Testis (tissue), 3 donors: Measurements from ENCODE around the gene SHROOM3. TPM values are rescaled to one million over a fixed set of nuclear protein-coding genes. Genes with fewer than 3 reads are reported as not detected.

Source experiments
- microRNA counts, 2 donors: library from miRNA; unstranded; fragments of <30 nt; microRNA quantifications; one replicate each; lab custom pipeline; 2016
- microRNA-seq, 2 donors: library from miRNA; unstranded; fragments of <30 nt; microRNA quantifications; one replicate each; pipeline ENCODE4, GENCODE V29; 2016; ENCODE audit warnings: borderline number of aligned reads in 2 of 2, borderline replicate concordance in 1 of 2
- polyA plus RNA-seq: library from polyadenylated mRNA; stranded (reverse); fragments of 350-450 nt; fragmentation: Illumina TruSeq; extraction: RNeasy Lipid Tissue Mini Kit (QIAGEN cat#74804); gene quantifications from one replicate; pipeline ENCODE4 v1.2.3, GENCODE V29; 2014; ENCODE audit warnings: low read depth, low replicate concordance; ENCODE audit not compliant: insufficient read depth
- small RNA-seq, 2 donors: library from RNA; depleted of rRNA; stranded (forward); fragments of <200 nt; gene quantifications; one replicate each; pipeline ENCODE3, GENCODE V24; 2016
- total RNA-seq, 2 donors: library from RNA; depleted of rRNA; stranded (reverse); fragments of >200 nt; gene quantifications; one replicate each; pipeline ENCODE4 v1.2.3, GENCODE V29; 2016

SHROOM3 gene
- total and polyA plus RNA-seq, 3 donors from 2014 or later = 3.9 to 7.2 (median 6.4) TPM

MicroRNA genes within 50 kb of the gene (microRNA counts, 767-probe panel; counts per million panel counts)
- microRNA hsa-miR-548ah-5p (lab: Ali Mortazavi, UCI) = 0 to 152 counts per million in 2 donors

Small RNAs within 50 kb of the gene (microRNA-seq; reads per million reads assigned to microRNA genes)
- gene MIR4450 (0 reads per million in 2 donors), gene MIR548AH (0 reads per million in 2 donors)

Small RNAs within 50 kb of the gene (small RNA-seq; reads per million reads assigned to genes)
- gene MIR4450 (0 reads per million in 2 donors), gene RF00278 (0 reads per million in 2 donors), gene RNU6-145P (0 reads per million in 2 donors)

Other genes starting within 250 kb of the SHROOM3 start
- gene SCARB2, start 221.4 kb upstream of the SHROOM3 start, total RNA-seq = 100 to 1,000 TPM; 115 TPM
- gene SCARB2, start 221.4 kb upstream of the SHROOM3 start, polyA plus RNA-seq = 79.0 TPM
- 10 to 100 TPM; 11.0 to 15.4 TPM for gene FAM47E, start 183.5 kb upstream of the SHROOM3 start, total RNA-seq
- 22.8 TPM for gene FAM47E, start 183.5 kb upstream of the SHROOM3 start, polyA plus RNA-seq
- gene STBD1, start 128.5 kb upstream of the SHROOM3 start, total RNA-seq = 1 to 10 TPM; 2.5 to 4.6 TPM
- 5.3 TPM for gene STBD1, start 128.5 kb upstream of the SHROOM3 start, polyA plus RNA-seq
- 10 to 100 TPM; 20.0 to 51.9 TPM for gene CCDC158, start 14.1 kb upstream of the SHROOM3 start, total RNA-seq
- gene CCDC158, start 14.1 kb upstream of the SHROOM3 start, polyA plus RNA-seq = 39.2 TPM